HG02970 (cell line): ENCODE data around the gene GDAP1L1.

Source experiments
- ATAC-seq: cut with Tn5 transposase; IDR thresholded peaks from one replicate; pipeline ENCODE4 v1.9.1; 2021; ENCODE audit warnings: mild to moderate bottlenecking, moderate library complexity, moderate number of reproducible peaks; ENCODE audit not compliant: unreplicated experiment, low FRiP score

Gene GDAP1L1

DNA sequence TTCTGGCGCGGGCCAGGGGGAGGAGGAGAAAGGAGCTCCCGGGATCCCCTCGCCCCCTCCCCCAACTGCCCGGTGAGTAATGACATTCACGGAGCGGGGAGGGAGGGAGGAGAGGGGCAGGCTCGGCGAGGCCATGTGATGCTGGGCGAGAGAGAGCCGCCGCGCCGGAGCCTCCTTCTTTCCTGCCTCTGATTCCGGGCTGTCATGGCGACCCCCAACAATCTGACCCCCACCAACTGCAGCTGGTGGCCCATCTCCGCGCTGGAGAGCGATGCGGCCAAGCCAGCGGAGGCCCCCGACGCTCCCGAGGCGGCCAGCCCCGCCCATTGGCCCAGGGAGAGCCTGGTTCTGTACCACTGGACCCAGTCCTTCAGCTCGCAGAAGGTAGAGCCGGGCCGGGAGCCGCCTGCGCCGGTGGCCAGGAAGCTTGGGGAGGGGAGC lies at the start of gene GDAP1L1:
GDAP1L1 (plus strand) TSS at position 178 of the 441 bp plus-strand sequence; CDS start at position 205, 27 bp downstream.
- no peak for ATAC-seq

DNA sequence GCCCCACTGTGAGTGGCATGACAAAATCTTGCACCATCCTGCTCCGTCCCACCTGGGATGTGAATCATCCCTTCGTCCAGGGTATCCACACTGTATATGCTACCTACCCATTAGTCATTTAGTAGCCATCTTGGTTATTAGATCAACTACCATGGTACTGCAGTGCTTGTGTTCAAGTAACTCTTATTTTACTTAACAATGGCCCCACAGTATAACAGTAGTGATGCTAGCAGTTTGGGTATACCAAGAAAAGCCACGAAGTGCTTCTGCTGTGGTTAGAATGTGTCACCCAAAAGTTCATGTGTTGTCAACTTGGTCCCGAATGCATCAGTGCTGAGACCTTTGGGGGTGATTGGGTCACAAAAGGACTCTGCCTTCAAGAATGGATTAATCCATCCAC lies 48.2 kb upstream of the GDAP1L1 start:
- ATAC-seq, result no peak

DNA sequence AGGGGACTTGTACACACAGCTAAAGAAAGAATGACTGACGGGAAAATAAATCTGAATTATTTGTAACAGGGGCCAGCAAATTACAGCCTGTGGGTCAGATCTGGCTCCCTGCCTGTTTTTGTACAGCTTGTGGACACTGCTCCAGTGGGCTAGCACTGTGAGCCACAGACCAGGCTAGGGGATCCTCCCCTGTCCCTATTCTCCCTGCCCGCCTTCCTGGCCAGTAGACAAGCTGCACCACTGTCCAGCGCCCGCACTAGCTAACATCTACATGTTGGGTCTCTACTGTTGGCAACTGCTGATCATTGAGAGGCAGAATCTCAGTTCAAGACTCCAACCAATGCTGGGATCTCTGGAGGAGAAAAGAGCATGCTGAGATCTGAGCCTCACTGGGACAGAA lies 47.2 kb upstream of the GDAP1L1 start:
- ATAC-seq, result no peak

GRCh38 chr20:44200371-44200770 lies 46.7 kb upstream of the GDAP1L1 start:
- ATAC-seq, result no peak

DNA sequence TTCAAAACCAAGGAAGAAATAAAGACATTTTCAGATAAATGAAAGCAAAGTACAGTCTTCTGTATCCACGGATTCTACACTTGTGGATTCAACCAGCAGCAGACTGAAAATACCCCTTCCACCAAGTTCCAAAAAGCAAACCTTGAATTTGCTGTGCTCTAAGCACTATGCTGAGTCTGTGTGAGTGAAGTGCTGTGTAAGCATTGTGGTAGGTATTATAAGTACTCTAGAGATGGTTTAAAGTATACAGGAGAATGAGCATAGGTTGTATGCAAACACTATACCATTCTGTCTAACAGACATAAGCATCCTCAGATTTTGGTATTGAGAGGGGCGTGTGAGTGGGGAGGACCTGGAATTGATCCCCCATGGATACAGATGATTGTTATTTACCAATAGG lies 46.1 kb upstream of the GDAP1L1 start:
- ATAC-seq, result no peak

DNA sequence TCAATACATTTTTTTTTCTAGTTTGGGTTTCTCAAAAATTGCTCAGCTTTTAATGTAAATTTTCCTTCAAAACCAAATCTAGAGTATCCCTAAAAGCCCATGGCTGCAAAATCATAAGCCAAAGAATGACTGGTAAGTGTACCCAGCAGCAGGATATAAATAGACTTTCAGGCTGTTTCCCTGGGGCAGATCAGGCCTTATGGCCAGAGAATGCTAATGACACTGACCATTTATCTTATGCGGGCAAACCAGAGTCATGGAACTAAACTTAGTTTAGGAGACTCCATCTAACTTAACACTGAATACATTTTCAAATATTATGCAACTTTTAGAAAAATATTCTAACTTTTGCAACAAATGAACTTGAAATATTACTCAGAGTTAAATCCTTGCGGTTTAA lies 43.9 kb upstream of the GDAP1L1 start:
- ATAC-seq, result no peak

- ATAC-seq, result no peak
These were observed 42.8 kb upstream of the GDAP1L1 start for GRCh38 chr20:44204156-44204831.

GRCh38 chr20:44204832-44205215 lies 42.3 kb upstream of the GDAP1L1 start:
- ATAC-seq, result no peak

GRCh38 chr20:44206132-44206531 lies 41.0 kb upstream of the GDAP1L1 start:
- no peak for ATAC-seq

DNA sequence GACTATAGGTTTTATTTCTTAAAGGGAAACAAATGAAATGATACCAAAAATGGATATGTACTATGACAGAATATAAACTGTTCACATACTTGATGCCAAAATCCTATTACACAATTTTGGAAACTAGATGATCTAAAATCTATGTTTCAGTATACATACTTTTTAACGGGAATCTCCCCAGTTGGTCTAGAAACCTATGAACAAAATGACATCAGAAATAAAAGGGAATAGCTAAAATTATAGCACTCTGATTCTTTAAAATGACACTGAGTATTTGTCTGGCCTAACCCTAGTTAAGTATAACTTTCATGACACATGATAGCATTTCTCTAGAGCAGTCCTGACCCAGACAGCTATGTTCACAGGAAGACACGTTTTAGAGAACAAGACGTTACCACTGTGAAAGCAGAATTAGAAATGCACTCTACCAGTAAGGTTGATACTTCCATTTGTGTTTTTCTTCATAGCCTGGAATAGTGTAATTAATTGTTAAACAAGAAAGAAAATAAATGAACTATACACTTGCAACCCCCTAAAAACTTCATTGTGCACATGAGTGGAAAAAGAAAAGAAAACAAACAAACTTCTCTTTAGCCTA lies 39.9 kb upstream of the GDAP1L1 start:
- ATAC-seq, result no peak

DNA sequence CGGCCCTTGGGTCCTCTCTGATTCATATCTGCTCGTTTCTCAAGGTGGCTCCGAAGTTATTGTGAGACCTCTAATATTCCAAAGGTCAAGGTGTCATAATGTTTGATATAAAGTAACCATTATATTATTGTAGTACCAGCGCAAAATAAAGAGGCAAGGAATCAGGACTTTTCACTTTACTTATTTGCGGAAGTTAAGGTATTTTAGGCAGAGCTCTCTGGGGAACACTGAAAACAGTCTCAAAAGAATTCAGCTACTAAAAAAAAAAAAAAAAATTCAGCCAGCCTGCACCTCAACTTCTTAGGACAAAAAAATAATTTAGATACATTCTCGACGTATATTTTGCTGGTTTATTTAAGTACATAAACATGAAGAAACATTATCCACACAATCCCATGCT lies 38.9 kb upstream of the GDAP1L1 start:
- ATAC-seq, result no peak

DNA sequence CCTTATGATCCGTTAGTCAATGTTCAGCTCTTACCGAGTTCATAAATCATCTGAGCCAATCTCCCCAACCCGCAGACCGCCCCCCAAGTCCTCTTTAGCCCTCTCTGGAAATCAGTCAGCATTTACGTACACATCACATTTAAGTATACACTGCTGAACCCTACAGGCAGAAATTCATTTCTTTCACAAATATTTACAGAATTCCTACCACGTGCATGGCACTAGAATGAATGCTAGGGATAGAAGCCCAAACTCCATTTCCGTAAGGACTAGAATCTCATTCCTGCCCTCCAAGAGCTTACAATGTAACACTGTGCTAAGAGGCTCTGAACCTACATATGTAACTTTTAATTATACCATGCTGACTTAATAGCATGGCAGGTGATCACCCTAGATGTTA lies 38.3 kb upstream of the GDAP1L1 start:
- ATAC-seq, result no peak

DNA sequence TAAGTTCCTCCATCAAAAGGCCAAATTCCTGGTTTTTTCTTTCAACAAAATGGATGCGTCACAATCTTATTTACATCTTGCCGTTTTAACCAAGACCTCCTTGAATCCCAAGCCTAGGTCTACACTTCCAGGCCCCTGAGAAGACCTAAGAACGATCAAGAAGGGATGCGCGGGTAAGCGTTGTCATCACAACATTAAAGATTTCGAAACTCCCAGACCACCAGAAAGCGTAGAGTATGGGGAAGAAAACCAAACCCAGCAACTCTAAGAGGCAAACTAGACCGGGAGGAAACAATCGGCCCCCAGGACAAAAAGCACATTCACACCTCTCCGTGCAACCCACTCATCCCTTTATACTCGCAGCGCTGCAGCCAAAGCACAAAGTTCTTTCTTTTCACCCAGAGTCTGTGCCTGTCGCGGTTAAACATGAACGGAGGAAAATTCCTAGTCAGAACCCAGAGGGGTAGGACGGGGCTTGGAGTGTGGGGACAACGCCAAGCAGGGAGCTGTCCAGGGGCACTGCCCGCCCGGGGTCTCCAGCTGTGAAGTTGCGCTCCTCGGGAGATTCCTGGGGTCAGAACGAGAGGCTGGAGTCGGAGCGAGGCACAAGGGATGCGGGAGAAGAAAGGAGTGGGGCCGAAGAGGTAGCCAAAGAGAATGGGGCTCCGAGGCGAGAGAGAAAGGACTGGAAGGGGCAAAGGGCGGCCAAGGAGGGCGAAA lies 37.3 kb upstream of the GDAP1L1 start:
- peak; percentile 0 for ATAC-seq

GRCh38 chr20:44210406-44211176 lies 36.5 kb upstream of the GDAP1L1 start, which contains the start of gene OSER1:
Gene OSER1 (minus strand): TSS chr20:44210771. CDS start chr20:44206957, 3,814 bp downstream.
- peak; percentile 79 for ATAC-seq

DNA sequence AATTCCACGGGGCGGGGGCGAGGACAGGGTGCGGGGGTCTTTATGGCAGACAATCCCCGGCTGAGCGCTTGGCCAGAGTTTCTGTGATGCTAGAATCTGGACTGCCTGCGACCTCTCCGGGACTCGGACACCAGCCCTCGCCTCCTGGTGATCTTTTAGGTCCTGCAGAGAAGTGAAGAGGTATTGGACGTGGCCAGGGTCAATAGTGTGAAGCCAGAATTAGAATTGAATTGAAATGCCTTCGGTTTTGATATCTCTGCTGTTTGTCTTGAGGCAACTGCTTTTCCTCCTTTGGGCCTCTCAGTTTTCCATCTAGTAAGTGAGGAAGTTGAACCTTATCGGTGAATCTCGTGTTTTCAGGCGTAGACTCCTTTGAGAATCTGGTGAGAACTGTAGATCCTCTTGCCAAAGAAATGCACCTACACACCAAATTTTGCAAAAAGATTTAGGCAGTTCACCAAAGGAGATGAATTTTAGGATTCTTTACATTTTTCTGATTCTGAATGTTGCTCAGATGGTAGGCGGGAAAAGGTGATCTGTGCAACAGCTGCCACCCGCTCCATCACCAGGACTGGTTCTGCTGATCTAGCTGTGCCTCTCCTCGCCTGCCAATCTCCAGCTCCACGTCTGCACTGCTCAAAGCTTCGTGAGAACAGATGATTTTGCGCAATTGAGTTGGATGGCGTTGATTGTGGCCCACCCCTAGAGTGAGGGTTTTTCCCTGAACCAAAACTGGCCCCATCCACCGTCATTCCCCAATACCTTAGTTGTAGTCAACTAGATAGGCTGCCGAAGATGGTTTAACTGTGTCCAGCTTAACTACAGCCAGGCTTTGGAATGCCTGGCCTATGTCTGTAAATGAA lies 35.7 kb upstream of the GDAP1L1 start:
- ATAC-seq, result no peak

DNA sequence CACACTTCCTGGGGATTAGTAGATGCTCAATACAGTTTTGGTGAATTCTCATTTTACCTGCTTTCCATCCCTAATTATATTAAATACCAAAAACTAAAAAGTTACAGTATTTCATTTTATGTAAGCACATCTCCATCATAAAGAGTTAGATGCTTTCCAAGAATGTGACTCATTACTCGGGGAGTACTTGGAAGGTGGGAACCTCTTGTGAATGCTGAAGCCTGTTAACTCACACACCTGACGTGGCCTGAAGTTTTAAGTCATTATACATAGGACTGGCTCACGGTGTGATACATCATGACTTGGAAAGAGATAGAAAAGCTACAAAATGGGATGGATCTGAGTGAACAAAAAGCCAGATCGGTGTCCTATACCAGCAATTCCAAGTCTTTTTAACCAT lies 34.3 kb upstream of the GDAP1L1 start:
- ATAC-seq, result no peak

DNA sequence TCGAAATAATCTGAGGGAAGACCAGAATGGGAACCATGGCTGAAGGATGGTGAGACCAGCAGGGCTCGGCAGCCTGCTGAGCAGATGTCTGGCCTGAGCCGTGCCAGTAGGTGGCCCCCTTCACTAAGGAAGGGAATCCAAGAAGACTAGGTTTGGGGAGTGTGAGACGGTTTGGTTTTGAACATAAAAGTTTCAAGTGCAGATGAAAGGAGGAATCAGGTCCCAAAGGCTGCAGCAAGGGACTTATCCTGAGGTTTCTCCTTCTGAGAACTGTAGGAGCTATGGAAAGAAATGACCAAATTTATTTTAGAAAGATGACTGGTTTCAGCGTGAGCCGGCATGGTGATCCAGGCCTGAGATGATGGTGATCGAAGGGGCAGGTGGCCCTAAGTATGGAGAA lies 32.0 kb upstream of the GDAP1L1 start:
- no peak for ATAC-seq

DNA sequence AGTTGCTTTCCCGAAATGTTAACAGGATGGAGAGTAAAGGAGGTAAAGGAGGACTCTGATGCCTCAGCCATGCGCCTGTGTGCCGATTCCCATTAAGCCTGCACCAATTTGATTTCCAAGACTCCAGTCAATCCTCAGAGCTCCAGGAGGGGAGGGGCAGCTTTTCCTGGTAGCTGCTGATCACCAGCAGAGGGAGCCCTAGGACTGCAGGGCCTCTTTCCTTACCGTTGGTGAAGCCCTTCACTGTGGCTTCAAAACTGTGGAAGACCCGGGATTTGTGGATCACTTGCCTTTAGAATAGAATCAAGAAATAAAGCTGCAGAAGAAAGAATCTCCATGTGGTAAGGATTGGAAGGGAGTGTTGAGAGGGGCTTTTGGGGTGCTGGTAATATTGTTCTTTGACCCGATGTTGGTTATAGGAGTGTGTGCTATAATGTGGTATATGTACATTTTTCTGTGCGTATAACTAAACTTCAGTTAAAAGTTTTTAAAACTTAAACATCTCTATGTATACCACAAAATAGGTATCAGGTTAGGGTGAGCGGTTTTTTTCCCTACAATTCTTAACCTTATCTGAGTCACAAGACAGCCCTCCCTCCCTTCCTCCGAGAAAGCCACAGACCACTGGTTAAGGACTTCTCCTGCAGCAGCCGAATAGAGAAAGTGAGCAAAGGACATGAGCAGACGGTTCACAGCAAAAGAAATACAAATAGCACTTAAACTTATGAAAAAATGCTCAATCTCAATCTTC lies 29.6 kb upstream of the GDAP1L1 start:
- ATAC-seq, result no peak

DNA sequence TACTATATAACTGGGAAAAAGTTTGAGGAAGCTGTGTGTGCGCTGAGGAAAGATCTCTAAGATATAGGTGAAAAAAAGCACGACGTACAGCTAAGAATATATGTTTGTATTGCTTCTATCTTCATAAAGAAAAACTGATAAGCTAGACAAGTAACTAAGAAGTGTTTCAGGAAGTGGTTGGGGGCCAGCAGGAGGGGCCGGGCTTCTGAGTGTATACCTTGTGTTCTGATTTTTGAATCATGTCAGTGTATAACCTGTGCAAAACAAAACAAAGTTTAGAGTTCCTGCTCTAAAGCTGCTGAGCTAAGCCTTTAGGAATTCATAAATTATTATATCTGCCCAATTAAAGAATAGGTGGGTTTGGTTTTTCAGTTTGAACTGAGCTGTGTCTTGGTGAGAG lies 28.7 kb upstream of the GDAP1L1 start:
- no peak for ATAC-seq
